ENCODE results near the gene FAM174B. TPM values are rescaled to one million over a fixed set of nuclear protein-coding genes. Genes with fewer than 3 reads are reported as not detected.

Gene FAM174B
- total RNA-seq, 1 donor from 2014 or later: 12.5 TPM

DNA sequence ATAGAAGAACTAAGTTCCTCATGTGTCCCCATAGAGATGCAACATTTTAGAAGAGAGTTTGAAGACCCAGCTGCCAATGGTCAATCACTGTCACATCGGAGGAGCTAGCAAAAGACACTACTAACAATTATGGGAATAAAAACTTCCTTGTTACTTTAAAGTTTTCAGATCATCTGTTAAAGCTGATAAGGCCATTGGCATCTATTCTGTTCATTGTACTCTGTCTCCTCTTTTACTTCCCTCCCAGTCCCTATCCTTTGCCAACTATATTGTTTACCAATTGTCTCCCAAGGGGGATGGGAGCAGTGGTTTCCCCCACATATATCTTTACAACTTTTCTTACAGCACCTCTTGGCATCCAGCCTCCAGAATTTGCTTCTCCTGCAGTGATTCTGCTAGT is 81.0 kb downstream of the FAM174B start:
- DNase-seq (ENCODE audit: low read depth): no peak

DNA sequence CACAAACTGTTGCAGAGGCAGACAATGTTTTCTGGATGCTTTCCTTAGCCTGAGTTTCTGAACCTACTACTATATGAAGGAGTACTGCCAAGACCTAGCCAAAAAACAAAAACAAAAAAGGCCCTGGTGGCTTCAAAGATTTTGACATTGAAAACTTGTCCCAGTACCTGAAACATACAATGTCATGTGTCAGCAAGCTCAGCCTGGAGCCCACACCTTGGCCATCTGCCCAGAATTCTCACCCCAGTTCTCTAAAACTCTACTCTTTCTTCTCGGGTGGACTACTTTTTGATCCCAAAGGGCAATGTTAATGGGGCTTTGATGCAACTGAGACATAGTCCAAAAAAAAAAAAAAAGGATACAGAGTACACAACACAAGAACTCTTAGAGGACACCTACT is 81.4 kb downstream of the FAM174B start:
- no peak for DNase-seq (ENCODE audit: low read depth)

DNA sequence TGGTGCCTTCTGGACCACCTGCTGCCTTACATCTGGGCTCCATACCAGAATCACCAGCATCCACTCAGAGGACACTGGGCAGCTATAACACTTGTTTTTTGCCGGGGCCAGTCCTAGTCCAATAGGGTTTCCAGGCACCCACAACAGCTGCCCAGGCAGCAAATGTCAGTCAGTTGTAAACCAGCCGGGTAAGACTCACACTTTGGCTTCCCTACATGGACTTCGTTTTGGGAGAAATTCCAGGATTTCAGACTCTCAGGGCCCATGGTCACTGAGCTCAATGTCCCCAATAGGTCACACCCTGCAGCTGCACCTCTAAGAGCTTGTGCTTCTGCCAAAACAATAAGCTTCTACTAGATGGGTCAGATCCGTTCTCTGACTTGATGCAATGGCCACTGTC is 83.8 kb downstream of the FAM174B start:
- peak; percentile 76 for DNase-seq (ENCODE audit: low read depth)

DNA sequence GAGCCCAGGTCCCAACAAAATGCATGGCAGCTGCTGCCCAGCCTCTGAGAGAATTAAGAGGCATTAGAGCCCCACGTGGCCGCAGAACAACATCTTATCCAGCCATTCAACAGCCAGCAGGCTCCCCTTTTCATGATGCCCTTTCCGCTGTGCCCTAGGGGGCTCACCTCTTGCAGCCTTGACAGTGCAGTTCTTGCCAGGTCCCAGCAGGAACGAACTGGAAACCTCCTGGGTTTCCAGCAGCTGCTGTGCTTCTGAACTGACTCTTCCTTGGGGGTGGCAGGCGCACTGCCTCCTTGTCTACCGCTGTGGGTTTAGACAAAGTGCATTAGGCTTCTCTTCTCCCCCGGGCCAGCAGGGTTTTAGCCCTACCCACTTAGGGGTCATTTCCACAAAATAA is 85.2 kb downstream of the FAM174B start:
- no peak for DNase-seq (ENCODE audit: low read depth)

DNA sequence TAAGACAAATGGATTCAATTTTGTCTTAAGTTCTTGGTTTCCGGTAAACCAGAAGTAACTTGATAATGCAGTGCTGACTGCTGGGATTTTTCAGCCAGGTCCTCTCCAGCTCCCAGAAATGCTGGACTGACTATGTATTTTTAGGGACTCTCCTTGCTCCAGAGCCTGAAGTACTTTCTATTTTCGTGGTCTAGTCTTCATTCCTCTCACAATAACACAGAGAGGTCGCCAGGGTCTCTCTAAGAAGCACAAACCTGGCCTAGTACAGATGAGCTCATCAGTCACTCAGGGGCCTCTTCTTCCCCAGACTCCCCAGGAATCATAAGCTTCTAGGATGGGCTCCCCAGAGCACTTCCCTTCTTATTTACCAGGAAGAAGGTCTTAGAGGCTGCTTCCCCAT is 85.8 kb downstream of the FAM174B start:
- DNase-seq (ENCODE audit: low read depth): no peak

Other genes with a start within 250 kb of the FAM174B start
- gene CHD2, start 244.5 kb upstream of the FAM174B start, total RNA-seq: 47.7 and 52.4 TPM in 2 replicates